H1 (cell line): ENCODE measurements around the gene IFNAR2. TPM values are rescaled to one million over a fixed set of nuclear protein-coding genes. Genes with fewer than 3 reads are reported as not detected.

Source experiments
- BRCA1 ChIP-seq: IDR thresholded peaks from 2 replicates; pipeline ENCODE4 v1.6.1; 2012; ENCODE audit warnings: low read depth, low read length, improper control_type of control experiment
- CEBPB ChIP-seq: IDR thresholded peaks from 2 replicates; pipeline ENCODE4 v1.6.1; 2012; ENCODE audit warnings: low read depth, low read length
- CHD2 ChIP-seq: IDR thresholded peaks from 2 replicates; pipeline ENCODE4 v1.6.1; 2012; ENCODE audit warnings: low read length, improper control_type of control experiment
- CTBP2 ChIP-seq: IDR thresholded peaks from 2 replicates; pipeline ENCODE4 v1.7.0; 2011; ENCODE audit warnings: borderline replicate concordance, mild to moderate bottlenecking, moderate library complexity, mixed read lengths, low read length; ENCODE audit not compliant: insufficient read depth, insufficient read length
- HDAC2 ChIP-seq, 2 experiments: fragments of 300-600 bp in 1 of 2; sonication (generic) in 1 of 2; IDR thresholded peaks; 2 replicates each; pipeline ENCODE4 v1.6.1; 2011 to 2012; ENCODE audit warnings: low read depth in 2 of 2, low read length in 2 of 2, mild to moderate bottlenecking in 2 of 2, moderate library complexity in 2 of 2, borderline replicate concordance in 1 of 2, inconsistent platforms in 1 of 2
- NANOG ChIP-seq: IDR thresholded peaks from 2 replicates; pipeline ENCODE4 v1.6.1; 2011; ENCODE audit warnings: low read length, low read depth, mild to moderate bottlenecking, inconsistent platforms; ENCODE audit not compliant: insufficient read depth, poor library complexity, severe bottlenecking
- SP2 ChIP-seq: IDR thresholded peaks from 2 replicates; pipeline ENCODE4 v1.6.1; 2012; ENCODE audit warnings: mild to moderate bottlenecking, low read length, inconsistent platforms
- TAF7 ChIP-seq: optimal IDR thresholded peaks from 2 replicates; pipeline ENCODE3; 2011; ENCODE audit warnings: low read depth, mild to moderate bottlenecking, inconsistent platforms, low read length, moderate library complexity, borderline replicate concordance
- TCF12 ChIP-seq: IDR thresholded peaks from 2 replicates; pipeline ENCODE4 v1.6.1; 2011; ENCODE audit warnings: low read depth, mild to moderate bottlenecking, low read length
- TEAD4 ChIP-seq: IDR thresholded peaks from 2 replicates; pipeline ENCODE4 v1.6.1; 2012; ENCODE audit warnings: low read depth, low read length, inconsistent platforms, mixed read lengths
- polyA plus RNA-seq, 7 experiments: library from polyadenylated mRNA; depleted of rRNA in 3 of 7; stranded (reverse) in 5 of 7; unstranded in 2 of 7; fragments of >200 nt in 5 of 7; fragments of 200-250 nt in 2 of 7; gene quantifications; 1 replicate in 5 of 7; 2 replicates in 1 of 7; 4 replicates in 1 of 7; pipeline versions ENCODE4 v1.2.1 to v1.2.3, GENCODE V29; 2011 to 2013; ENCODE audit warnings: missing spikeins in 2 of 7, mixed read lengths in 2 of 7
- total RNA-seq: library from RNA; stranded (reverse); fragmentation: NEBNext Ultra II Directional; extraction: Animal tissue kit (Norgen Biotek cat#: 25700); gene quantifications from 2 replicates; pipeline ENCODE4 v1.2.1, GENCODE V29; 2021
- TF ChIP-seq, protein P1 (sequence below): fragments of 300-600 bp; sonication (generic); IDR thresholded peaks from 2 replicates; pipeline ENCODE4 v1.7.1; 2012; ENCODE audit warnings: low read length, moderate library complexity, mild to moderate bottlenecking, inconsistent platforms; ENCODE audit not compliant: insufficient replicate concordance

Gene IFNAR2
- total and polyA plus RNA-seq, 2 of the 8 experiments (the other 6 are each of a cell fraction or from before 2014, with no cell fraction given) = 12.2 to 16.1 TPM

DNA sequence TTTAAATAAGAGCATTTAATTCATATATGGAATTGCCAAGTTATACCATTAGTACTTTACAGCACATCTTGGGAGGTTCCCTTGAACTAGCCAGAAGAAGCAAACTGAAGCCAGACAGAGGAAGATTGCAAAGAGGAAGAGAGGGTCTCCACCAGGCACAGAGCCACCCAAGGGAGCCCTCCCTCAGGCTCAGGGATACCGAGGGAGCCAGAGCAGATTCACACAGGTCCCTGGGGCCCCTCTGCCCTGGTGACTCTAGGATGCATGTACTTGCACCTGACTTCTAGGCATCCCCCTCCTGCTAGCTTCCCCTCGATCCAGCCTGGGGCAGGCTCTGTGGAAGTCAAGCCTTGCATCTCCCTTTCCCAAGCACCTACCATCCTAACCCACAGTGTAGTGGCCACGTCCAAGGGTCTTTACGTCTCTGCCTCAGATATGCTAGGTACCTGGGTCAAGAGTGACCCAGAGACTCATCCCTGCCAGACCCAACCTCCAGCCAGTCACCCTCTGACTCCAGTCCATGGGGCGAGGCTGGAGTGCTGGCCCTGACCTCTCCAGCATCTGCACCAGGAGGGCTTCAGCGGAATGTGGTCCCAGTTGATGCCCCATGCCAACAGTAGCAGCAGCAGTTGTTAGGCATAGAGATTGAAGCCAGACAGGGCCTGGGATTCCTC, 6.4 kb downstream of the IFNAR2 start (continued):
- TF ChIP-seq, protein P1, sequence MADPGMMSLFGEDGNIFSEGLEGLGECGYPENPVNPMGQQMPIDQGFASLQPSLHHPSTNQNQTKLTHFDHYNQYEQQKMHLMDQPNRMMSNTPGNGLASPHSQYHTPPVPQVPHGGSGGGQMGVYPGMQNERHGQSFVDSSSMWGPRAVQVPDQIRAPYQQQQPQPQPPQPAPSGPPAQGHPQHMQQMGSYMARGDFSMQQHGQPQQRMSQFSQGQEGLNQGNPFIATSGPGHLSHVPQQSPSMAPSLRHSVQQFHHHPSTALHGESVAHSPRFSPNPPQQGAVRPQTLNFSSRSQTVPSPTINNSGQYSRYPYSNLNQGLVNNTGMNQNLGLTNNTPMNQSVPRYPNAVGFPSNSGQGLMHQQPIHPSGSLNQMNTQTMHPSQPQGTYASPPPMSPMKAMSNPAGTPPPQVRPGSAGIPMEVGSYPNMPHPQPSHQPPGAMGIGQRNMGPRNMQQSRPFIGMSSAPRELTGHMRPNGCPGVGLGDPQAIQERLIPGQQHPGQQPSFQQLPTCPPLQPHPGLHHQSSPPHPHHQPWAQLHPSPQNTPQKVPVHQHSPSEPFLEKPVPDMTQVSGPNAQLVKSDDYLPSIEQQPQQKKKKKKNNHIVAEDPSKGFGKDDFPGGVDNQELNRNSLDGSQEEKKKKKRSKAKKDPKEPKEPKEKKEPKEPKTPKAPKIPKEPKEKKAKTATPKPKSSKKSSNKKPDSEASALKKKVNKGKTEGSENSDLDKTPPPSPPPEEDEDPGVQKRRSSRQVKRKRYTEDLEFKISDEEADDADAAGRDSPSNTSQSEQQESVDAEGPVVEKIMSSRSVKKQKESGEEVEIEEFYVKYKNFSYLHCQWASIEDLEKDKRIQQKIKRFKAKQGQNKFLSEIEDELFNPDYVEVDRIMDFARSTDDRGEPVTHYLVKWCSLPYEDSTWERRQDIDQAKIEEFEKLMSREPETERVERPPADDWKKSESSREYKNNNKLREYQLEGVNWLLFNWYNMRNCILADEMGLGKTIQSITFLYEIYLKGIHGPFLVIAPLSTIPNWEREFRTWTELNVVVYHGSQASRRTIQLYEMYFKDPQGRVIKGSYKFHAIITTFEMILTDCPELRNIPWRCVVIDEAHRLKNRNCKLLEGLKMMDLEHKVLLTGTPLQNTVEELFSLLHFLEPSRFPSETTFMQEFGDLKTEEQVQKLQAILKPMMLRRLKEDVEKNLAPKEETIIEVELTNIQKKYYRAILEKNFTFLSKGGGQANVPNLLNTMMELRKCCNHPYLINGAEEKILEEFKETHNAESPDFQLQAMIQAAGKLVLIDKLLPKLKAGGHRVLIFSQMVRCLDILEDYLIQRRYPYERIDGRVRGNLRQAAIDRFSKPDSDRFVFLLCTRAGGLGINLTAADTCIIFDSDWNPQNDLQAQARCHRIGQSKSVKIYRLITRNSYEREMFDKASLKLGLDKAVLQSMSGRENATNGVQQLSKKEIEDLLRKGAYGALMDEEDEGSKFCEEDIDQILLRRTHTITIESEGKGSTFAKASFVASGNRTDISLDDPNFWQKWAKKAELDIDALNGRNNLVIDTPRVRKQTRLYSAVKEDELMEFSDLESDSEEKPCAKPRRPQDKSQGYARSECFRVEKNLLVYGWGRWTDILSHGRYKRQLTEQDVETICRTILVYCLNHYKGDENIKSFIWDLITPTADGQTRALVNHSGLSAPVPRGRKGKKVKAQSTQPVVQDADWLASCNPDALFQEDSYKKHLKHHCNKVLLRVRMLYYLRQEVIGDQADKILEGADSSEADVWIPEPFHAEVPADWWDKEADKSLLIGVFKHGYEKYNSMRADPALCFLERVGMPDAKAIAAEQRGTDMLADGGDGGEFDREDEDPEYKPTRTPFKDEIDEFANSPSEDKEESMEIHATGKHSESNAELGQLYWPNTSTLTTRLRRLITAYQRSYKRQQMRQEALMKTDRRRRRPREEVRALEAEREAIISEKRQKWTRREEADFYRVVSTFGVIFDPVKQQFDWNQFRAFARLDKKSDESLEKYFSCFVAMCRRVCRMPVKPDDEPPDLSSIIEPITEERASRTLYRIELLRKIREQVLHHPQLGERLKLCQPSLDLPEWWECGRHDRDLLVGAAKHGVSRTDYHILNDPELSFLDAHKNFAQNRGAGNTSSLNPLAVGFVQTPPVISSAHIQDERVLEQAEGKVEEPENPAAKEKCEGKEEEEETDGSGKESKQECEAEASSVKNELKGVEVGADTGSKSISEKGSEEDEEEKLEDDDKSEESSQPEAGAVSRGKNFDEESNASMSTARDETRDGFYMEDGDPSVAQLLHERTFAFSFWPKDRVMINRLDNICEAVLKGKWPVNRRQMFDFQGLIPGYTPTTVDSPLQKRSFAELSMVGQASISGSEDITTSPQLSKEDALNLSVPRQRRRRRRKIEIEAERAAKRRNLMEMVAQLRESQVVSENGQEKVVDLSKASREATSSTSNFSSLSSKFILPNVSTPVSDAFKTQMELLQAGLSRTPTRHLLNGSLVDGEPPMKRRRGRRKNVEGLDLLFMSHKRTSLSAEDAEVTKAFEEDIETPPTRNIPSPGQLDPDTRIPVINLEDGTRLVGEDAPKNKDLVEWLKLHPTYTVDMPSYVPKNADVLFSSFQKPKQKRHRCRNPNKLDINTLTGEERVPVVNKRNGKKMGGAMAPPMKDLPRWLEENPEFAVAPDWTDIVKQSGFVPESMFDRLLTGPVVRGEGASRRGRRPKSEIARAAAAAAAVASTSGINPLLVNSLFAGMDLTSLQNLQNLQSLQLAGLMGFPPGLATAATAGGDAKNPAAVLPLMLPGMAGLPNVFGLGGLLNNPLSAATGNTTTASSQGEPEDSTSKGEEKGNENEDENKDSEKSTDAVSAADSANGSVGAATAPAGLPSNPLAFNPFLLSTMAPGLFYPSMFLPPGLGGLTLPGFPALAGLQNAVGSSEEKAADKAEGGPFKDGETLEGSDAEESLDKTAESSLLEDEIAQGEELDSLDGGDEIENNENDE = no peak
- TF ChIP-seq CTBP2 = no peak
- TF ChIP-seq SP2 = no peak
- no peak for TF ChIP-seq BRCA1
- no peak for TF ChIP-seq TEAD4
- no peak for TF ChIP-seq CHD2
- TF ChIP-seq TCF12 = no peak
- TF ChIP-seq TAF7 = no peak
- no peak for TF ChIP-seq HDAC2 (IDR thresholded peaks at IDR 0.05; ENCODE audit: borderline replicate concordance in 1 of 2, low read depth in 2 of 2, low read length in 2 of 2)
- TF ChIP-seq NANOG = no peak
- no peak for TF ChIP-seq CEBPB
